HT-29 (cell line): Measurements from ENCODE around the gene CGRRF1. TPM values are rescaled to one million over a fixed set of nuclear protein-coding genes. Genes with fewer than 3 reads are reported as not detected.

ENCODE experiments used
- DNase-seq: peaks from one replicate; pipeline ENCODE4 v3.0.0-alpha.2; 2015; ENCODE audit warnings: low spot score
- total RNA-seq: library from RNA; depleted of rRNA; stranded (reverse); fragments of >200 nt; shearing (Covaris generic); gene quantifications from 2 replicates; pipeline ENCODE4 v1.2.3, GENCODE V29; 2014

CGRRF1 gene
- total RNA-seq, 1 experiment from 2014 or later, result 1.1 TPM

- DNase-seq, result no peak
Measured at GRCh38 chr14:54547583-54547982, 37.9 kb downstream of the CGRRF1 start.

- DNase-seq, result no peak
Measured at GRCh38 chr14:54548491-54548890, 38.8 kb downstream of the CGRRF1 start.

GRCh38 chr14:54549862-54550261, 40.2 kb downstream of the CGRRF1 start:
- DNase-seq, result no peak

GRCh38 chr14:54550514-54550913, 40.8 kb downstream of the CGRRF1 start:
- DNase-seq, result no peak

DNA sequence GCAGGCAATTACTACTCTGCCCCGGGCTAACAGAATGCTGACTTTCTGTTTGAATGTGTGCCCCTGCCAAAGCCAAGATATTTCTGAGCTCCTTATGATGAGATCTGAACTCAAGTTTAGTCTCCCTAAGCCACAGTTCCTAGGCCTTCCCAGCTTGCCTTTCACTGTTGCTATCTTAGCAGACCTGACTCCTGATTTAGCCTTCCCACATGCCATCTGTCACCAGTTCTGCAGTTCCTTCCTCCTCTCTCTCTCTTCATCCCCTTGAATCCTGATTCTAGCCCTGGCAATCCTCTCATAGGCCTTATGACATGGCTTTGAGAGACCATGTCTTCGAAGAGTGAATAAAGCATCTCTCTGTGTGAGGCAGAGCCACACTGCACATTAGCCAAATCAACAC, 44.7 kb downstream of the CGRRF1 start:
- no peak for DNase-seq

GRCh38 chr14:54555651-54556050, 45.9 kb downstream of the CGRRF1 start:
- DNase-seq, result no peak

- no peak for DNase-seq
Measured at GRCh38 chr14:54556535-54556934, 46.8 kb downstream of the CGRRF1 start.

GRCh38 chr14:54562334-54562733, 52.6 kb downstream of the CGRRF1 start:
- no peak for DNase-seq

GRCh38 chr14:54564071-54564867, 54.6 kb downstream of the CGRRF1 start:
- peak; percentile 54 for DNase-seq

DNA sequence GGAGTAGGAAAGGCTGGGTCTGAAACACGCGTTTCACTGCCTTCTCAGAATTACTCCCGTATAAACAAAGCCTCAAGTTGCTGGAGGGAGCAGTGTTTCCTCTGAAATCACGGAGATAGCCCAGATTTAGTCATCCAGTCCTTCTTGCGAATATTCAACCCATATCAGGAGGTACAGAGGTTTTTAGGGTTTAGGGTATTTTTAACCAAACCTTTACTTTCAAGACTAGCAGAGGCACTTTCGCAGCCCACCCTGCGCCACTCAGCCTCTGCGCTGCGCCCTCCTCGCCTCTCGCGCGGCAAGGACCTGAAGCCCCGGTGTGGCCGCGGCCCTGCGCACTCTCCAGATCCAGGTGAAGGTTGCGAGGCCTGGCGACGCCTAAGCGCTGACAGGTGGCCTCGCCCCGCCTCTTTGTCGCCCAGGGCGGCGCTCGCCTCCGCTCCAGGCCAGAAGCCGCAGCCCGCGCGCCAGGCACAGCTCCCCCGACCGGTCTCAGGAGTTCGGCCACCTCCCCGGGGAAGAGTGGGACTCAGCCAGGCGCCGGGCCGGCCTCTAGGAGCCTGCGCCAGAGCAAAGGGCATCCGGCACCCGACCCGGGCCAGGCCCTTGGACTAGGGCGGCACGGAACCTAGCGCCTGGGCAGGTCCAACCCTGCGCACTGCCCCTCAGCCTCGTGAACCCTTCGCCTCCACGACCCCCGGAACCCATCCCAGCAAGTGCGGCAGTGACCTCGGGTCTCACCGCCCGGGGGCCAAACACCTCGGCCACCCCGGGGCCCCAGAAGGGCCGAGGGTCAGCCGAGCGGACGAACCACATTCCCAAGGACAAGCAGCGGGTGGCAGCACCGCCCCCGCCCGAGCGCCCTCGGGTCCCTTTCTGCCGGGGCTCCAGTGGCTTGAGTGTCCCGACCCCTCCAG, 55.4 kb downstream of the CGRRF1 start:
- peak; percentile 93 for DNase-seq

GRCh38 chr14:54565785-54566409, 56.2 kb downstream of the CGRRF1 start:
- DNase-seq, result peak; percentile 71

DNA sequence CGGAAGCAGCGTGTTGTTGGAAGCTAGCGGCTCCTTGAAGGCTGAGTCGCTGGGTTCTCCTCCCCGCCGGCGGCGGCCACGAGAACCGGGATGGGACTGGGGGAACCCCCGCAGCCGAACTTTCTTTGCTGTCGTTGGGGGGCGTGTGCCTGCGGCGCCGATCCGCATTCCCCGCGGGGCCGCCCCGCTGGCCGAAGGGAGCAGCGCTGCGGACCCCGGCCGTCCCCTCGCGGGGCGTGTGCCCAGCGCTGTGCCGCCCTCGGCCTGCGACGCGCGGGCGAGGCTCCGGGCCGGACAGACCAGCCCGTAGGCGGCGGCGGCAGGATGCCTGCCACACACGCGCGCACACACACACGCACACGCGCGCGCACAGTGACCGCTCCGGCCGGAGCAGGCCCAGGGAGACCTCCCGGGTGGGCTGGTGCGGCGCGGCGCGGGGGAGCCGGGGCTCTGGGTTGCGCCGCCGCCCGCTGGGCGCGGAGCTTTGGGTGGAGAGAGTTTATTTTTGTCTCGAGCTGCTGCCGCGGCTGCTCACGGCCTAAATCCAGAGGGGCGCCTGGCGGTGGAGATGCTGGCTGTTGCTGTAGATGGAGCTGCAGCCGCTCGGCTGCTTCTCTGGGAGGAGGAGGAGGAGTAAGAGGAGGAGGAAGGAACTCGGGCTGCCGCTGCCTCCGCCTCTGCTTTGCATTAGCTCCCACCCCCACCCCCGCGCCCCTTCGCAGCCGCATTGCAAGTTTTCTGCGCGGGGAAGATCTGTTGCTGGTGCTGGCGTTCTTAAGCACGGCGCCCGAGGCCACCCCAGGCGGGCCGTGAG, 56.9 kb downstream of the CGRRF1 start, which contains the start of gene SAMD4A:
SAMD4A (plus strand) TSS at position 719 of the 814 bp plus-strand sequence. CDS start 789 bp downstream, outside the sequence.
- peak; percentile 70 for DNase-seq

GRCh38 chr14:54567224-54567638, 57.5 kb downstream of the CGRRF1 start:
- no peak for DNase-seq

- peak; percentile 35 for DNase-seq
Measured at GRCh38 chr14:54567639-54568561, 58.2 kb downstream of the CGRRF1 start.

DNA sequence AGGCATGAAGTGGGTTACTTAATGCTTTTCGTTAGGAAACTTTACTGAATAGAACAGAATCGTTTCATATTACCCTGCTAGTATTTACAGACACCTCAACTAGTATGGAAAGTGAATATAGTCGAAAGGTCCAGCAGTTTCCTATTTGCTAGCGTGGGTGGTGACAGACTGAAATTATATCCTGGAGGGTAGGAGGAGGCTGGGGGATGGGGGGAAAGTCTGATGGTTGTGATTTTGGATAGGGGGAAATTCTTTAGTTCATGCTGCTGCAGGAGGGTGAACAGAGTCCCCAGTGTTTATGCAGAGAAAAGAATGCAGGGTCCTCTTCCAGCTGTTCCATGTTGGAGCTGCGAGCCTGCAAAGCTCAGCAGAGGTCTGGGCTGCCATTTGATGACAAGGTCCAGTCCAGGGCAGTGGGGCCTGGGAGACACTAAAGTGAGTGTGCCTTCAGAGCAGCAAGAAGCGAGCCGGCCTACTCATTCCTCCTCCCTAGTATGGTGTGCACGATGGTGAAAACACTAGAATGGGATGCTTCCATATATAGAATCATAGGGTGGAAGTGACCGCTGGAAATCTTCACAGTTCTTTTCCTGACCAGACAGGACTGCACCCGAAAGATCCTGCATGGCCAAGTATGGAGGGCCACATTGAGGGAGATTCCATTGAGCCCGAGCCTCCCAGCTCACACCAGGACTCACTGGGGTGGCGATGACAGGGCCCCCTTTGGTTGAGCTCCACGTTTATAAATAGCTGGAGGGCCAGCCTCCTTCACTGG, 59.3 kb downstream of the CGRRF1 start:
- peak; percentile 35 for DNase-seq

GRCh38 chr14:54570047-54570446, 60.3 kb downstream of the CGRRF1 start:
- peak; percentile 8 for DNase-seq

DNA sequence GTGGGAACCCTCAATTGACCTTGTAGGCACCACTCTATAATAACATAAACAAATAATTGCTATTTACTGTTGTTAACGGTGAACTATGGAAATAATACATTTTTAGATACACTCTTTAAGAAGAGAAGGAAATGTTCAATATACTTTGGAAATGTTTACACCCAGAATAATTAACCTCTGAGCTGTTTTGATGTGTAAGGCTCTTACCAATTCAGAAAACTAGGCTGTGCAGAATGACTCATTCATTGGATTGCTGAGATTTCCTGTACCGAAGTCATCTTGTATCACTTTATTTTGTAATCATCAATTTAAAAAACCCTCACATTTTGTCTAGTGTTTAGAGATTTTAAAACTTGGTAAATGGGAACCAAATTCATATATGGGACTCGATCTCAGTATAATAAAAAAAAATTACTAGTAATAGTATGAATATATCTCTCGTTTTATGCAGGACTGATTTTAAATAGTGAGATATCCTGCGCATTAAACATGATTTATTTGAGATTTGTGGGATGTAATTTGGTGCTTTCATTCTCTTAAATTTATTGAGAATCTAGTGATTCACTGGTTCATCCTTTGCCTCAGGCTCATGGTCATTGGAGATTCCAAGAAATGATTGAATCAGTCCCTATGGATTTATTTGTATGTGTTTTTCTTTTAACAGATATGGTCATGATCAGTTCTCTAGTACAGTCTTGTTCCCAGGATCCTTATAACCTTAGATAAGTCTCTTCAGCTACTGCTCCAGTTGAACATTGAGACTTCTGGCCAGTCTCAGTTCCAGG, 61.1 kb downstream of the CGRRF1 start:
- DNase-seq, result peak; percentile 39

DNA sequence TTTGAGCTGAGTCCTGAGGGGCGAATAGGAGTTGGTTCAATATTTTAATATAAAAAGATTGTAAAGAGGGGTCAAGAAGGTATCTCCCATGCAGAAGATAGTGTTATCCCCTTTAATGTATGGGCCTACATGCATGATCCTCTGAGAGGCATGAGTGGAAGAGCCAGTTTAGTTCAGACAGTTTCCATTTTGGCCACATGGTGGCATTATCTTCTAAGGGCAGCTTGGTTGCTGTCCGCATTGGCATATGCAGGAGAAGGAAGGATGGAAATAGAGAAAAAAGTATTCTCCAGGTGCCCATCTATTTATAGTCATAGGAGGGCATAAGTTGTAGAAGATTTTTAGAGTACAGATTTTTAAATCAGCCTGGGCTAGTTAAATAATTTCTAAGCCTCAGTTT, 62.6 kb downstream of the CGRRF1 start:
- peak; percentile 48 for DNase-seq
